Middle frontal gyrus (tissue), 1 donor: ENCODE measurements around the gene LIPC.

Experiments used
- DNase-seq: peaks from one replicate; pipeline ENCODE4 v3.0.0-alpha.2; 2015; ENCODE audit warnings: low spot score; ENCODE audit errors: extremely low spot score

Gene LIPC

DNA sequence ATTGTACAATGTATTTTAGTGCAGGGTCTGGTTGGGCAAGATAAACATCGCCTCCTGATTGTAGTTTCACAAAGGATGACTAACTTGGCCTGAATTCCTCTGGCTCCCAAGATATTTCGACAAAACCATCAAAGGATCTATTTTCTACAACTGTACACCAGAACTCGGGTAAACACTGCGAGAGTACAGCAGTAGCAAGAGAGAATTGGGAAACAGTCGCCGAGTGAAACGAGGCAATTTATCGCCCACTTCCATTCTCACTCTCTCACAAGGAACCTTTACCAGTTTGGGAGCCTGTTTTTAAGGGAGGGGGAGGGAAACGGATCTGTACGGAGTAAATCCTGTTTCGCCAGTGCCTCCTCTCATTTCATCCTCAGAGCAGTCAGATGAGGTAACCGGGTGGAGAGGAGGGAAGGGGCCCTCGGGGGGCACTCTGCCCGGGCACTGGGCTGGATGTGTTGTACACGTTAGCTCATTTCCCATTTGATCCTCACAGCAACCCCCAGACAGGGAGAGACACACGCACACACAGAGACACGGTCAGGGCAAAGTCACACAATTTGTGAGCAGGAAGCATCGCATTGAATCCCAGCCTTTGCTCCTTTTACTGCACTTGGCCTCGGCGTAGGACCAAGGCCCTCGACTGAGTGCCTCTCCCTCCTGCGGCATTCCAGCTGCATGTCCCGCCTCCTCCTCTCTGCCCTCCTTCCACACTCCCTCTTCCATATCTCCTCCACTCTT lies 120.1 kb downstream of the LIPC start:
- peak; percentile 43 for DNase-seq

DNA sequence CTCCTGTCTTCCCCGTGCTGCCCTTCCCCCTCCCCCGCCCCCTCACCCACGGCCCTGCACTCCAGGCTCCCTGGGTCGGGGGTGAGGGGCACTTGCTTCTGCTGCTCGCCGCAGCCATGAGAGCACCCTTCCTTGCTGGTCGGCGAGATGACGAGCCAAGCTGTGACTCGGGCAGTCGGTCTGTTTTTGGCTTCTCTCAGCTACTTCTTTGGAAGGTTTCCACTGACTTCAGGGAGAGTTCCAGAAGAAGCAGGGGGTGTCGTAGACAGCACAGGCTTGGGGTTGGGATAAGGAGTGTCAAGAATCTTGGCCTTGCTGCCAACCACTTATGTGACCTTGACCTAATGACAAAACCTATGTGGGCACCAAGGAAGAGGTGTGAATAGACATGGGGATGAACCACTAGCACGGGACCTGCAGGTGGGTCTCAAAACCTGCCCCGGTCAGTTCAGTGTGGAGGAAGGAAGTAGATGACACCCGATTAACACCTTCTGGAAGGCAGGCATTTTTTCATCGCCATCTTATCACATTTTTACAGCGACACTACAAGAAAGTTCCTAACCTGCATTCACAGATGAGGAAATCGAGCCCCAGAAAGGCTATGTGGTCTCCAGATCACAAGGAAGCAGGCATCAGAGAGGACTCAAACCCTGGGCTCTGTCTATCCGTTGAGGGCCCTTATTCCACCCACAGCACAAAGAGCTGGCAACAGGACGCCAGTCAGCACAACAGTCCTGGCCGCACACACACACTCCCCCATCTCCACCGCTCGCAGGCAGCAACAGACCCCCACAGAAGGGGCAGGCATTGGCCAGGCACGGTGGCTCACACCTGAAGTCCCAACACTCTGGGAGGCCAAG lies 120.9 kb downstream of the LIPC start:
- no peak for DNase-seq

DNA sequence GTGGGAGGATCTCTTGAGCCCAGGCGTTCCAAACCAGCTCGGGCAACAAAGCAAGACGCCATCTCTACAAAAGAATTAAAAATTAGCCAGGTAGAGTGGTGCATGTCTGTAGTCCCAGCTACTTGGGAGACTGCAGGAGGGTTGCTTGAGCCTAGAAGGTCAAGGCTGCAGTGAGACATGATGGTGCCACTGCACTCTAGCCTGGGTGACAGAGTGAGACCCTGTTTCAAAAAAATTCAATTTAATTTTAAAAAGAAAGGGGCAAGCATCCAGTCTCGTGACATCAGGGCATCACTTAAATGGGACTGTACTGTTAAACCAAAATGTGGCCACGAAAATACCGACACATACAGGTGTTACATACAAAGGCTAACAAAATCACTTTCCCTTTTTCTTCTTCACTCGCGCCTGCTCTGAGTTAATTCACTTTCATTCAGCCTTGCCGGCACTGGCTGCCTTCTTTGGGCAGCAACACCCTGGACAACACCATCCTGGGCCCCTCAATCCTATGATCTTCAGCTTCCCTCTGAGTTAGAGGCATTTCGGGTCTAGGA lies 121.7 kb downstream of the LIPC start:
- no peak for DNase-seq

DNA sequence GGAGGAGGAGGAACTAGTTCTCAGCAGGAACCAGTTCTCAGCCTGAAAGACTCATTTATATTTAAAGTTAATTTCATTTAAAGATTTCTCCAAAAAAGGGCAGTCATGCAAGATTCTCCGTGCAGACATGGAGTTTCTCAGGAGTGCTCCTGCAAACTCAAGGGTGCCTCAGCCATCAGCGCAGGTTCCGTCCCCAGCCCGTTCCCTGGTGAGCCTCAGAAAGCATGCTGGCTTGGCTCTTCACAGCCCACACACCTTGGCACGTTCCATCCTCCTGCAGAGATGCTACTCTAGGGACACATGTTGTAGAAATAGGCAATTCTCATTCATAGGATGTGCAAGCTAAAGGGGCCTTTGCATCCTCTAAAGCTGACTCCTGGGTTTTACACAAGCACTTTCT lies 123.0 kb downstream of the LIPC start:
- DNase-seq, result no peak

DNA sequence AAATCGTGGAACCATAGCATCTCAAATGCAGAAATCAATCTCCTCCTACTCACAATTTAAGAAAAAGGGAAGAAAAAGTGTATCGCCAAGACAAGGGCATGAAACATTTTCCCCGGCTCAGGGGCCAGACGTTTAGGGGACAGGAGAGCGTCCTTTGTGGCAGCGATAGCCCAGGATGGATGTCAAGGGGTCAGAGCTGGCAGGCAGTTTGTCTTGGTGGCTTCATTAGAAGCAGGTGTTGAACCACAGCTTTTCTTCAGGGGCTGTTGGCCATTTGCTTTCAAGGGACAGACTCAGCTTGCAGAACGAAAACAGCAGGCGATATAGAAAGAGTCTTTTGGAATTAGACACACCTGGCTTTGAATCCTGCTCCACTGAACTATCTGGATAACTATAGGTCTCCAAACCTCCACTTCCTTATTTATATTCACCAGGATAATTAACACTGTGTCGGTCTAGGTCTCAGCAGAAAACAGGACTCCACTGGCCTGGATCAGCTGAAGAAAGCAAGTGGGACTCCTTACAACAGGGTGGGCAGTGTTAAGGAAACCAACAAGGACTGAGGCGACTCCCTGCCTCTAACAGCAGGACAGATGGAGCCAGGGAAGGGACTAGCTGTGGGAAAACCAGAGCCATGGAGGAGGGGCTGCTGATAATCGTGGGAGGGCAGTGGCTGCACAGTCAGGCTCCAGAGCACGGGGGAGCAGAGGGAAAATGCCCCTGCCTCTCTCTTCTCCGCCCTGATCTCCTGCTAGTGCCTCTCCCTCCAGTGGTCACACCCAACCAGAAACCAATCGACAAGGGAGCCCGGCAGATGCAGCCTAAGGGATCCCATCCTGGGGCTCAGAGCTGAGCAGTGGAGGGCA lies 123.6 kb downstream of the LIPC start:
- DNase-seq, result no peak

DNA sequence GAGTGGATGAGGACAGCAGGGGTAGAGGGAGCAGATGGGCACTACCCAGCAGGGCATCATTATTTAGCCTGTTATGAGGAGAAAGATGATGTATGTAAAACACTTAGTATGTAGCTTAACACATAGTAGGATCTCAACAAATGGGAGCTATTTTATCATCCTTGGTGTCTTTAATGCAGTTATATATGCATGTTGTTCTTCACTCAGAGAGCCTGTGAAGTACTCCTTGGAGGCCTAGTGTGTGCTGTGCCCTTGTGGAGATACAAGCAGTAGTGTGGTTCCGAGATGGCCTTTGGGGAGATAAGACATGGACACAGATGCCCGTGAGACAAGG lies 124.2 kb downstream of the LIPC start:
- DNase-seq, result no peak

DNA sequence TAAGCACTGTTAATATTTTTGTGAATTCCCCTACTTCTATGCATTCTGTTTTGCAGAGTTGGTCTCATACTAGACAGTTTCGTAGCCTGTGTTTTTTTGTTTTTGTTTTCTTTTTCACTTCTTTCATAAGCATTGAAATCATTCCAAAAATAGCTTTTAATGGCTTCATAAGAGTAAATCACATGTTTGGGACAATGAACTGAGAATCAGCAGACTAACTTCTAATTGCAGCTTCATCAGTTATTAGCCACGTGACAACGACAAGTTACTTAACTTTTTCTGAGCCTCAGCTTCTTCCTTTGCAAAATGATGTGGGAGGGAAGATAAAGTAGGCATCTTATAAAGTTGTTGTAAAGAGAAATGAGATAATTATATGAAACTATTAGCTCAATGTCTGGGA lies 124.8 kb downstream of the LIPC start:
- DNase-seq, result no peak

DNA sequence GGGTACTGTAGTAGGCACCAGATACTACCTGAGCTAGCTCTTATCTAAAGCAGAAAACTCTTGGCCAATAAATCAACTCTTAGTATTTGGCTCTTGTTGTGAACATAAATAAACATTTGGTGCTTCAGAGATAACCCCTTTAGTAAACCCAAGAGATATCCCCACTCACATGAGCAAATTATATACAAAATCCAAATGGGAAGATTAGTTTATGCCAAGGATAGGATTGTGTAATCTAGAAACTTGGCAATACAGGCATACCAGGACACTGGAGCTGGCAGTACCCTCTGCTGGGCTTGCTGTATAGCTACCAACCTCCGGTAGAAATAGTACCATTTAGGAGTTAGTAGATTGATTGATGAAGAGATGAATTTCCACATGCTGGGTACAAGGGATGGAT lies 127.0 kb downstream of the LIPC start:
- DNase-seq, result no peak

DNA sequence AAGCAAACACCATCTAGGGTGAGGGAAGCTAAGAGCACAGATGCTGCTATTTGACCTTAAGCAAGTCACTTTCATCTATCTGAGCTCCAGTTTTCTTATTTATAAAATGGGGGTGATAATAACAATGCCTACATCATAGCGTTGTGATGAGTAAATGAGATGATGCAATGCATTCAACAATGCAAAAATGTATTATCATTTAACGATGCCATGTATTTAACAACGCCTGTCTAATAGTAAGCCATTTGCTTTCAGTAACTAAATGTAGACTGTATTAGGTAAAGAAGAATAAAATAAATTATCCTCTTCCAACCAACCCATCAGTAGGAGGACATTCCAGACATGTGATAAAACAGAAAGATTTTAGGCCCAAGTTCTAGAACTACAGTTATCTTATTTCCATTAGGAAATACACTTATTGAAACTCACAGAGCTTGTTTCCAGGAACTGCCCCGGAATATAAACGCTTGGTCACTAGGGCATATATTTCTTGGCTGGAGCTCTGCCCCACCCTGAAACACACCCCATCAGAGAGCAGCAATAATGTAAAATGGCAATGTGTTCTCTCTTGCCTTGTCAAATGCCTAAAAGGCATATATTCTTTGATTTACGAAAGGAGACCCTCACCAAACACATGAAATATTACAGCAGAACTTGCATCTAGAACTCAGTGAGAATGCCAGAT lies 128.3 kb downstream of the LIPC start:
- DNase-seq, result no peak

DNA sequence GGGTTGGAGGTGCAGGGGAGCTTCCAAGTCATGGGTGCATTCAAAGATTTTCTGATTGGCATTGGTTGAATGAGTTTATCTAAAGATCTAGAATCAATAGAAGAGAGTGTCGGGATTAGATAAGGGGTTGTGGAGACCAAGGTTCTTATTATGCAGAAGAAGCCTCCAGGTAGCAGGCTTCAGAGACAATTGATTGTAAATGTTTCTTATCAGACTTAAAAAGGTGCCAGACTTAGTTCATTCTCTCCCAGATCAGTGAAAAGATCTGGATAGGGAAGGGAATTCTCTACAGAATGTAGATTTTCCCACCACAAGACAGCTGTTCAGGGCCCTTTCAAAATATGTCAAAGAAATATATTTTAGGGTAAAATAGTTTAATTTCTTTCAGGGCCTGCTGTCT lies 129.5 kb downstream of the LIPC start:
- no peak for DNase-seq

DNA sequence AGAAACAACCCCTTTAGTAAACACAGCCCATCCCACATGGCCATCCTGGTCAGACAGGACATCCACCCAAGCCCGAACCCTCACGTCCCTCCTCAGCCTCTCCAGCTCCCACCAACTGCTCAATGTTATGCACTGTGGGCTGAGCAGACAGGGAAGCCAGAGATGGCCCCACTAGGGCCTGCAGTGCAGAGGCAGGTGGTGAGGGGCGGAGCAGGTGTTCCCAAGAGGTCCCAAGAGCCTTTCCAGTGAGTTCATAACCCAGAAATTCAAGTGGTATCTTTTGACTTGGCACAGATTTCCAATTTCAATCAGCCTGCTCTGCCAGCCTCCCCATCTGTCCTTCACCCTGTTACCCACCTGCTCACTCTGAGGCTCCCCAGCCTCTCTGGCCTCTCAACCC lies 130.3 kb downstream of the LIPC start:
- DNase-seq, result no peak

DNA sequence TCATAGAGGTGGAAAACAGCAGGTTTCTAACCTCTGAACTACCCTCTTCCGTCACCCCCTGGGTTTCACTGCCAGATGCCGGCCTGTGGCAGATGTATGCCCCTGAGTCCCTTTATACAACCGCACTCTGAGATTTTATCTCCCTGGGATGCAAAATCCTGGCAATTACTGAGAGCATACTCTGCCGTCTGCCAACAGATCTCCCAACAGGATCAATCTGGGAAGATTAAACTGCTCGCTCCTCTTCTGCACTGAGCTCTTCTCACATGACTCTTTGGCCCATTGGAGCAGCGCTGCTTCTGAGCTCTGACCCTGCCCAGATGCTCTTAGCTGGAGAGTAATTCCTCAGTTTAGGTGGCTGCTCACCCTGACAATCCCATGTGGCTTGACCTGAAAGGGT lies 133.2 kb downstream of the LIPC start:
- no peak for DNase-seq

DNA sequence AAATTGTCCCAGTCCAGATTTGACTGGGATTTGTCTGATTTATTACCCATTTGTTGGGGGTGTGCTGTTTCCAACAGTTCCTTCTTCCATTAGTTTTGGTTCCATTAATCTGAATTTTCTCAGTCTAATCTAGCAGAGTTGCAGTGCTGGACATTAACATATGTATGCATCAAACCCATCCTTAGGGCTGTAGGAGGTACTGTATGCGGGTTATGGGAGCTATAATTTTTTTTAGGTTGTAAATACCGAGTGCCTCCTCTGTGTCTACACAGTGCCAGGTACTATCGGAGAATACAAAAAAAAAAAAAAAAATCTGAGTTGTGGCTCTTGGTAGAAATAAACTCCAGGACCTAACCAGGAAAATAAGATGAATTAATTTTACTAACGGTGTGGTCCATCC lies 133.8 kb downstream of the LIPC start:
- no peak for DNase-seq

DNA sequence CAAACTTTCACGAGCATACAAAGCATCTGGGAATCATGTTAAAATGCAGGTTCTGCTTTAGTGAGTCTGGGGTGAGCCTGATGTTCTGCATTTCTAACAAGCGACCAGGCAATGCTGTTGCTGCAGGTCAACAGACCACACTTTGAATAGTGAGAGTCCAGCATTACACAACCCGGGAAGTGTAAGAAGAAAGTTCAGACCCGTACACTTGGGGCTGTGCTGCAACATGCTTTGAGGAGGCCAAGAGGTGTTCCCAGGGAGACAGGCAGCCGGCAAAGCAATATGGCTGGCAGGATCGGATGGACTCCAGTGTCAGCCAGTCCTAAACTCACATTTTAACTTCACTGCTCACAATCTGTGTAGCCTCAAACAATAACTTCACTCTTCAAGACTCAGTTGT lies 134.2 kb downstream of the LIPC start:
- DNase-seq, result no peak

DNA sequence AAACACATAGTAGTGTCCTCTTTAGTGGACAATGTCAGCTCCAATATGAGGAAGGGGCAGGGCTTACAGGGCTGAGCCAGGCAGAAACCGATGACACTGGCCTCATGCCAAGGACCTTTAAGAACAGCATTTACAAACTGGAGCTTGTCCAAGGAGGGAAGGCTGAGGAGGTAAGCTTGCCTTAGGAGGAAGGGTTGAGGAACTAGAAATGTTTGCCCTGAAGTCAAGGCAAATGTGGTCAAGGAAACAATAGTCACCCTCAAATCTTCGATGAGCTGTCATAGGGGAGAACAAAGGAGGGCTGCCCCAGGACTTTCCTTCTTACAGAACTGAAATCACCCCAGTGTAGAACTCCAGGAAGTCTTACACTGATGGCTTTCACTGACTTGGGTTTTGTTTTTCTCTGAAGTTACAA lies 136.4 kb downstream of the LIPC start:
- DNase-seq, result no peak

DNA sequence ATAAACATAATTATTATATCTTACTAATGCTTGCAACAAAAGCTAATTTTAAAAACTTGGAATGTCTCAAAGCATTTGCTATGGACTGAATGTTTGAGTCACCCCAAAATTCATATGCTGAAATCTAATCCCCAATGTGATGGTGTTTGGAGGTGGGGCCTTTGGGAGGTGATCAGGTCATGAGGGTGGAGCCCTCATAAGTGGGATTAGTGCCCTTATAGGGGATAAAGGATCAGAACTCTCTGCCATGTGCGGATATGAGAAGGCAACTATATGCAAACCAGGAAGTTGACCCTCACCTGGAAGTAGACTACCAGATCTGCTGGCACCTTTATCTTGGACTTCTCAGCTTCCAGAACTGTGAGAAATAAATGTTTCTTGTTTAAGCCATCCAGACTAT lies 137.7 kb downstream of the LIPC start:
- DNase-seq, result no peak

DNA sequence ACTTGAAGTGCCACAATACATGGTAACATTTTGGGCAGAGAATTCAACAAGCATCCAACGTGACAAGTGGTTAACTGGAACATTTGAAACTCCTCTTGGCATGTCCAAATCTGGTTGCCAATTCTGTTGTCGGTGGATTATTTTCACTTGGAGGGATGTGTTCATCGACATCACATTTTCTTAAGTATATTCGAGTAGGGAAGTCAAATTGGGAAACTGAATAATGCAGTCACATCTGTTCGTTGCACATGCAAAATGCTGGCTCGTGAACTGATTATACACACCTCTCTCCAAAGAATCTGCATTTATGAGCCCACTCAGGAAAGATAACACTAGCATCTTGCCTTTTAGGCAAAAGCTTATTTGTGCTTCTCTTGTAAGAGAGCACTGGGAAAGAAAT lies 139.7 kb downstream of the LIPC start:
- DNase-seq, result no peak

DNA sequence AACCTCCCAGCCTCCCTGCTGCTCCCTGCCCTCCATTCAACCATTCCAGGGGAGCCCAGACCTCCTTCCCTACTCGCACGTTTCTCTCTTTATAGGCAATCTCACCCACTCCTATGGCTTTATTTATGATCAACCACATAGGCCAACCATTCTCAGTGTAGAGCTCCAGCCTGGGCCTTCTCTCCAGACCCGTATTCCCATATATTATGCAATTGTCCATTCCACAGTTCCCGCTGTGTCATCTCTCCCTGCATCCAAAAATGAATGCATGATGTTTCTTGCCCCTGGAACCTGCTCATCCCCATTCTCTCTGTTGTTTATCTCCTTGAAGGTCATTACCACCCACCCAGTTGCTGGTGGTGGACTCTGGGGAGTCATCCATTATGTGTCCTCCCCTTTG lies 140.7 kb downstream of the LIPC start:
- no peak for DNase-seq

DNA sequence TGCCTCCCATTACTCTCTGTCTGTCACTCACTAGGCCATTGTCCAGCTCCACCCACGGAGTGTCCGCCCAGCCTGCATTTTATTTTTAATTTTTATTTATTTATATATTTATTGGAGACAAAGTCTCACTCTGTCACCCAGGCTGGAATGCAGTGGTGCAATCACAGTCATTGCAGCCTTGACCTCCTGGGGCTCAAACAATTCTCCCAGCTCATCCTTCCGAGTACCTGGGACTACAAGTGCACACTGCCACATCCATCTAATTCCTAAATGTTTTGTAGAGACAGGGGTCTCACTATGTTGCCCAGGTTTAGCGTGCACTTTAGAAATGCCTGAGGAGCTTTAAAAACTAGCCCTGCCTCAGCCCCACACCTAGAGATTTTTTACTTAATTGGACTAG lies 141.5 kb downstream of the LIPC start:
- DNase-seq, result no peak

DNA sequence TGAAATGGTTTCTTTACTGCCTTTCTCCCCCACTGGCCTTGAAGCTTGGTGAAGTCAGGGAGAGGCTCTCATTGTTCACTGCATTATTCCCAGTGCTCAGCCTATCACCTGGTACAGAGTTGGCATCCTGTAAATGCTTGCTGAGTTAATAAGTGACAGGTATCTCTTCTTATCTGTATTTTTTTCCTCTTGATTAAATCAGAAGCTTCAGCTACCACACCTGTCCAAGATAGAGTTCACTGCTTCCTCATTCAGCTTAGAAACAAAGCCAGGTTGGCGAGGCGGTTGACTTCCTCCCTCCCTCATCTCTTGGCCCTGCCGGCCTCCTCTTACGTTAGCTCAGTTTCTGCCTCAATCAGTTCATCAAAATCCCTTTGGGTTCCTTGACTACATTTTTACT lies 142.8 kb downstream of the LIPC start:
- DNase-seq, result no peak
